Left cardiac atrium (tissue), 2 donors: ENCODE results near the gene PANX2. TPM values are rescaled to one million over a fixed set of nuclear protein-coding genes. Genes with fewer than 3 reads are reported as not detected.

Experiments used
- total RNA-seq, 2 donors: library from RNA; stranded (reverse); fragmentation: NEBNext Ultra II Directional; extraction: Animal tissue kit (Norgen Biotek cat#: 25700); gene quantifications; one replicate each; pipeline ENCODE4 v1.2.1, GENCODE V29; 2021
- donor health status: DM: no; HTN: yes; CAD: no; lungs with severe emphysema.
- donor health status: DM: yes; HTN: yes; CAD: no.

Gene PANX2
- total RNA-seq, 2 donors from 2014 or later = 0.89 to 1.1 TPM

Other genes starting within 250 kb of the PANX2 start
- gene PIM3, start 210.0 kb upstream of the PANX2 start, total RNA-seq = 10 to 100 TPM; 44.1 to 66.8 TPM
- not detected for gene IL17REL, start 158.0 kb upstream of the PANX2 start, total RNA-seq
- not detected for gene TTLL8, start 112.4 kb upstream of the PANX2 start, total RNA-seq
- under 1 TPM; 0.29 to 0.41 TPM for gene MLC1, start 85.3 kb upstream of the PANX2 start, total RNA-seq
- 1 to 10 TPM in 1 of 2 donors, under 1 TPM in 1; 0.71 to 1.2 TPM for gene MOV10L1, start 80.7 kb upstream of the PANX2 start, total RNA-seq
- gene TRABD, start 15.2 kb downstream of the PANX2 start, total RNA-seq = 10 to 100 TPM; 19.6 to 26.1 TPM
- 10 to 100 TPM; 11.7 to 15.0 TPM for gene SELENOO, start 30.3 kb downstream of the PANX2 start, total RNA-seq
- gene TUBGCP6, start 74.3 kb downstream of the PANX2 start, total RNA-seq = 10 to 100 TPM; 20.4 to 22.0 TPM
- gene HDAC10, start 80.5 kb downstream of the PANX2 start, total RNA-seq = 10 to 100 TPM; 11.2 to 14.2 TPM
- 10 to 100 TPM; 13.2 to 14.7 TPM for gene MAPK12, start 91.0 kb downstream of the PANX2 start, total RNA-seq
- gene MAPK11, start 99.6 kb downstream of the PANX2 start, total RNA-seq = 10 to 100 TPM; 13.3 to 15.4 TPM
- gene PLXNB2, start 136.9 kb downstream of the PANX2 start, total RNA-seq = 10 to 100 TPM; 76.2 to 91.5 TPM
- 1 to 10 TPM; 2.4 TPM for gene DENND6B, start 156.3 kb downstream of the PANX2 start, total RNA-seq
- gene PPP6R2, start 172.6 kb downstream of the PANX2 start, total RNA-seq = 10 to 100 TPM; 40.6 to 46.2 TPM